Fibroblast of pulmonary artery (primary cell): ENCODE data around the gene RAB11A.
A peak's percentile ranks its signal among the peaks of the same experiment; 100 is the strongest.

ENCODE experiments used
- DNase-seq: peaks from one replicate; pipeline ENCODE4 v3.0.0-alpha.2; 2010; ENCODE audit warnings: low read depth
- H3K4me3 ChIP-seq: replicated peaks from 2 replicates; pipeline ENCODE4 v1.5.1; 2011; ENCODE audit warnings: low read depth, mild to moderate bottlenecking, control low read depth, low read length, moderate library complexity
- CTCF ChIP-seq: IDR thresholded peaks from 2 replicates; pipeline ENCODE4 v1.5.1; 2011; ENCODE audit warnings: mild to moderate bottlenecking, control low read depth, low read length, inconsistent platforms; ENCODE audit errors: missing control alignments

Gene RAB11A

GRCh38 chr15:65916041-65916663, 46.9 kb downstream of the RAB11A start:
- DNase-seq: no peak
- TF ChIP-seq CTCF: no peak
- no peak overlapping the region for H3K4me3 ChIP-seq

- H3K4me3 ChIP-seq: no peak overlapping the region
- TF ChIP-seq CTCF: peak; percentile 76
- peak; percentile 74 for DNase-seq
Measured at GRCh38 chr15:65916664-65917406, 47.5 kb downstream of the RAB11A start.

GRCh38 chr15:65917407-65917756, 48.1 kb downstream of the RAB11A start:
- TF ChIP-seq CTCF: no peak
- no peak overlapping the region for H3K4me3 ChIP-seq
- no peak for DNase-seq

- DNase-seq: no peak
- no peak overlapping the region for H3K4me3 ChIP-seq
- TF ChIP-seq CTCF: no peak
Measured at GRCh38 chr15:65917936-65918335, 48.6 kb downstream of the RAB11A start.

GRCh38 chr15:65918357-65918920, 49.1 kb downstream of the RAB11A start:
- no peak for TF ChIP-seq CTCF
- no peak for DNase-seq
- H3K4me3 ChIP-seq: no peak overlapping the region

GRCh38 chr15:65918945-65919344, 49.7 kb downstream of the RAB11A start:
- no peak overlapping the region for H3K4me3 ChIP-seq
- DNase-seq: no peak
- TF ChIP-seq CTCF: no peak
